HK-2 (cell line): Measurements from ENCODE around the gene SUN2.

Source experiments
- DNase-seq: peaks from one replicate; pipeline ENCODE4 v3.0.0-alpha.2; 2018; ENCODE audit not compliant: unreplicated experiment

Gene SUN2

GRCh38 chr22:38697425-38698089 is 58.2 kb downstream of the SUN2 start:
- DNase-seq, result no peak

- DNase-seq, result no peak
Observed at GRCh38 chr22:38696606-38697424, 59.0 kb downstream of the SUN2 start.

- no peak for DNase-seq
Observed at GRCh38 chr22:38694940-38695339, 60.9 kb downstream of the SUN2 start.

- DNase-seq, result no peak
Observed at GRCh38 chr22:38694049-38694448, 61.7 kb downstream of the SUN2 start.

- DNase-seq, result no peak
Observed at GRCh38 chr22:38689651-38690050, 66.1 kb downstream of the SUN2 start.

GRCh38 chr22:38685761-38686160 is 70.0 kb downstream of the SUN2 start:
- no peak for DNase-seq

GRCh38 chr22:38684895-38685294 is 70.9 kb downstream of the SUN2 start:
- no peak for DNase-seq
